ENCODE results near the gene TRIM41. TPM values are rescaled to one million over a fixed set of nuclear protein-coding genes. Genes with fewer than 3 reads are reported as not detected.

Gene TRIM41
- total RNA-seq, 2 experiments from 2014 or later, result 44.5 to 49.7 TPM

DNA sequence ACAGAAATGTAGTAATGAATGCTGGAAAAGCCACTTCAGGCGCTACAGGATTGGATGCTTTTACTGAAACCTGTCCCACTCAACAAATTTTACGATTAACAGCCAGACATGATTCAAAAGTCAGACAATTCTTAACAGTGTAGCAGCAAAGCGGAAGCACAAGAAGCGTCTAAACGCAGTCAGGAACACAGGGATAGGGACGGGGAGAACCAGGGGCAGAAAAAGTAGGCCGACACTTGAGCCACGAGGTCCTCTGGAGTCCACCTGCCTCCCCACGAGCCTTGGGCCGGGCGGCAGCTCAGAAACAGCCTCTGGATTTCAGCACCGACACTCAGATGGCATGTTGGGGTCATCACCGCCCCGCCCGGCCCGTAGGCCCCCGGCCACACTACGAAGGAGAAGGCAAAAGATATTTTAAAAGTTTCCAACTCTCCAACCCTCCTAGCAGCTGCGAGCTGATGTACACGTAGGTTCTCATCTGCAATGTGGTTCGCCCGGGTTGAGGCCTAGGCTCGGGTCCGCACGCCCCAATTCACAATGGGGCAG is 20.0 kb downstream of the TRIM41 start:
- peak overlapping the region; percentile 95 for H3K4me3 Mint-ChIP-seq
- peaks cover 39% of the 10 kb centered on the region for H3K4me1 Mint-ChIP-seq
- no peak for ATAC-seq (ENCODE audit: low read depth)
- no peak for DNase-seq
- peaks cover 44% of the 10 kb centered on the region for H3K36me3 Mint-ChIP-seq
- H3K27me3 Mint-ChIP-seq, result no peaks in the 10 kb centered on the region
- no peaks in the 10 kb centered on the region for H3K9me3 Mint-ChIP-seq
- H3K27ac Mint-ChIP-seq, result peak overlapping the region; percentile 92
- POLR2A ChIA-PET, result interaction anchor here (0.6 to 10.5 kb wide), 10 partner anchors 9 to 434 kb away, joined by 3 to 202 read pairs (median 5); partner anchors contain the start of genes TRIM41 and TRIM52

DNA sequence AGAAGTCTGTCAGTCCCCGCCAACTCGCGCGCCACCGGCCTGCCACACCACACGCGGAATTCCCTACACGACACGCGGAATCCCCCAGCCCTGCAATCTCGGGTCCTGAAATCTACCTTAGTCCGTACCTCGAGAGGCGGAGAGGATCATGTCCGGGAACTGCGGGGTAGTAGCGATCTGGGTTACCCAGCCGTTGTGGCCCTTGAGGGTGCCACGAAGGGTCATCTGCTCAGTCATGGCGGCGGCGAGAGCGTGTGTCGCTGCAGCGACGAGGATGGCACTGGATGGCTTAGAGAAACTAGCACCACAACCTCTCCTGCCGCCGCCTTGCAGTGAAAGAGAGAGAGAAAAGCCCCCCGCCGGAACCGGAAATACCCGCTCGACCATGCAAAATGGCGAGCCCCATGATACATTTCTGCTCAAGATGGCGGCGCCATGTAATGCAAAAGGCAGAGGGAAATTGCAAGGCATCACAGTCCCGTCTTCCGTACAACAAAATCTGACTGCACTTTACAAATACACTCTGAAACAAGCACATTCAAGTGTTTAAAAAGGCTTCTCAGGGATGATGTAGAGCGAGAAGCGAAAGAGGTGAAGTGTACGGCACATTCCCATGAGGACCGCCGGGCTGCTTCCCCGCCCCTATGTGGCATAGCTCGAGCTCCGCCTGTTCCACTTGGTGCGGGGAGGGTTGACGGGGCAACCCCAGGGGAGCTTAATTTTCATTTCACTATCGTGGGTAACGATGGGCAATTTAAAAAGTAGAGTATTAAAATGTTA is 20.7 kb downstream of the TRIM41 start, which contains the start of gene RACK1:
TSS of gene RACK1 (minus strand) at position 343 of the 780 bp plus-strand sequence. CDS start at position 237, 106 bp downstream.
- ATAC-seq (ENCODE audit: low read depth) (peak; percentile 68), DNase-seq (peak; percentile 84)
- H3K4me3 Mint-ChIP-seq, result peak within 1 kb of the TSS; percentile 95
- peak within 1 kb of the TSS; percentile 92 for H3K27ac Mint-ChIP-seq
- no peaks in the 10 kb centered on the region for H3K9me3 Mint-ChIP-seq
- H3K4me1 Mint-ChIP-seq, result peaks cover 39% of the 10 kb centered on the region
- POLR2A ChIA-PET, result interaction anchor here (0.5 to 10.5 kb wide), 13 partner anchors 9 to 71 kb away, joined by 3 to 202 read pairs (median 4); partner anchors contain the start of genes TRIM41, TRIM52 and TRIM7
- peaks cover 42% of the 10 kb centered on the region for H3K36me3 Mint-ChIP-seq
- H3K27me3 Mint-ChIP-seq, result no peaks in the 10 kb centered on the region

DNA sequence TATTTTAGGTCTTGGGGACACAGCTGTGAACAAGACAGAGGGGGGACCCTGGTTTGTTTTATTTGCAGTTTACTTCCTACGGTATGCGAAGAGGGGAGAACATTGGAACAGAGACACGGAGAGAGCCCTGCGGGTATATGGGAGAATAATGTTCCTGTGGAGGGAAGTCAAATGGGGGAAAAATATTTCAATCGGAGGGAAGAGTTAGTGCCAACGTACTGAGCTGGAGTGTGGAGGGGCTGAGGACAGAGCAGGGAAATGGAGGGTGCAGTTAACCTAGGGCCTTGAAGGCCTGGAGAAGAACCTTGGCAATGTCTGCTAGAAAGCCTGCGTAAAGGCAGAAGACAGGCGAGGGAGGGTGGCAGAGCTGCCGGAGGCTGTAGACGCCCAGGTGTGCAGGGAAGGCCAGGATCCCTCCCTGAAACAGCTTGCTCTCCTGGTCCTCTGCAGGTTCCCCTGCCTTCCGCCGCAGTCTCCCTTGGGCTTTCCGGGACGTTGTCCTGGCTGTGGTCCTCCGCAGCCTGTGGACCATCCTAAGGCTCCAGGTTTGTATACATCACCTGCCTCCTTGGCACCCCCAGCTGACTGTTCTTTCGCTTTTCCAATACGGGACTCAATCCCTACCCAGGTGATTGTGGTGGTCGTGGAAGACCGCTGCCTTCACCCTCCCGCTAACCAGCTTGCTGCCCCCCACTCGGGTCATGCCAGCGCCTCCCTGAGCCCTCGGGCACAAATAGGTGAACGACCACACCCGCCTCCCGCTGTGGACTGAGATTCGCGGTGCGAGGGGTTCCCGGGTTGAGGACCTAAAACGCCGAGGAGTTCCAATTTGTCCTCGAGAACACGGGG is 22.6 kb downstream of the TRIM41 start:
- no peak for DNase-seq
- peak overlapping the region; percentile 95 for H3K4me3 Mint-ChIP-seq
- no peaks in the 10 kb centered on the region for H3K9me3 Mint-ChIP-seq
- peak; percentile 1 for ATAC-seq (ENCODE audit: low read depth)
- POLR2A ChIA-PET, result interaction anchor here (1.3 to 10.5 kb wide), 4 partner anchors 14 to 56 kb away, joined by 4 to 202 read pairs (median 52); partner anchors contain the start of genes TRIM41 and TRIM52
- peaks cover 47% of the 10 kb centered on the region for H3K4me1 Mint-ChIP-seq
- H3K27me3 Mint-ChIP-seq, result no peaks in the 10 kb centered on the region
- peak overlapping the region; percentile 92 for H3K27ac Mint-ChIP-seq
- peaks cover 32% of the 10 kb centered on the region for H3K36me3 Mint-ChIP-seq

DNA sequence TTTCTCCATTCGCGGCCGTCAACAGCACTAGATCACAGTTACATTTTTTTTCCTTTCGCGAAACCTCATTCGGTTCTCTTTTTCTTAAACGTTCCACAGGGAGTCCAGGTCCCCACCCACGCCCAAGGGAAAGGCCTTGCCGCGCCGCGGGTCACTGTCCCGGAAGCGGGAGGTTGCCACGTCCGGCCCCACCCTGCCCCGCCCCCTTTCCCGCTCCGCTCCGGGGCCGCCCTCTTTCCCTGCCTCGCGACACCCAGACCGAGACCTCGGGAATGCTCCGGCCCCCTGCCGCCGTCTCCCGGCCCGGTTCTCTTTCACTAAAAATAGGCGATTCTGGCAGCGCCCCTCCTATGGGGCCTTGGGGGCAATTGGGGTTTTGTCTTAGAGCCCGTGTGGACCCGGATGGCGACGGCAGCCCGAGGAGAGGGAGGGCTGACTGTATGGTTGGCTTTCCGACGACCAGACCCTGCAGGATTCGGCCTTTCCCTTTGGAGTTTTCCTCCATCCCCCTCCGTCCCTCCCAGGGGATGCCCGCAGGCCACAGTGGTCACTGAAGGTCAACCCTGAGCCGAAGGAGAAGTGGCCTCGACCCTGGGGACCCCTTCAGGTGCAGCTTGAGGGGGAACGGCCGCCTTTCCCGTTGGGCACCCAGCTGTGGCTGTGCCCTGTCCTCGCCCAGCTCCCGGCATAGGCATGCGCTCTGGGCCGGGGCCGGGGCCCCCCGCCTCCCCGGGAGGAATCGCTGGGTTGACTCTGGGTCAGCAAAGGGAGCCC is 23.4 kb downstream of the TRIM41 start:
- H3K27me3 Mint-ChIP-seq, result no peaks in the 10 kb centered on the region
- H3K4me1 Mint-ChIP-seq, result peaks cover 46% of the 10 kb centered on the region
- no peaks in the 10 kb centered on the region for H3K9me3 Mint-ChIP-seq
- peak overlapping the region; percentile 95 for H3K4me3 Mint-ChIP-seq
- DNase-seq (peak; percentile 85), ATAC-seq (ENCODE audit: low read depth) (peak; percentile 34)
- POLR2A ChIA-PET, result interaction anchor here (1.6 to 10.5 kb wide), 3 partner anchors 13 to 56 kb away, joined by 7 to 202 read pairs (median 98); partner anchors contain the start of genes TRIM41 and TRIM52
- H3K27ac Mint-ChIP-seq, result peak overlapping the region; percentile 92
- H3K36me3 Mint-ChIP-seq, result peaks cover 26% of the 10 kb centered on the region

DNA sequence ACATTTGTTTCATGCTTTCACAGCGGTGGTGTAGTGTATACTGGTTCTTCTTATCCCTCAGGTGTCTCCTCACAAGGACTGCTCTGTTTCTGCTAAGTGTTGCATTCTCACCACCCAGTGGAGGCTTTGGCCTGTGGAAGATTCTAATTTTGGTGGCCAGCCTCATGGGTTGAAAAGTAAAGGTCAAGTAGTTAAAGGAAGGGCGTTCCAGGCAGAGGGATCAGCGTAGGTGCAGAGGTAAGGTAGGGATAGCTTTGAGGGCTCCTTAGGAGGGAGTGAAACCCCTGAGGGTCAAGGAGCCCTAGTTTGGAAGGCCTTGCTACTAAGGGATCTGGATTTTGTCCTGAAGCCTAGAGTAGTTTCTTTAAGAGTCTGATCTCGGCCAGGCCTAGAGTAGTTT is 25.2 kb downstream of the TRIM41 start:
- H3K4me1 Mint-ChIP-seq, result peaks cover 39% of the 10 kb centered on the region
- POLR2A ChIA-PET, result interaction anchor here (8.3 to 10.5 kb wide), 2 partner anchors 11 to 24 kb away, joined by 98 to 202 read pairs; partner anchors contain the start of genes TRIM41 and TRIM52
- peak overlapping the region; percentile 85 for H3K27ac Mint-ChIP-seq
- DNase-seq, result no peak
- ATAC-seq (ENCODE audit: low read depth), result no peak
- H3K9me3 Mint-ChIP-seq, result no peaks in the 10 kb centered on the region
- peak overlapping the region; percentile 95 for H3K4me3 Mint-ChIP-seq
- H3K27me3 Mint-ChIP-seq, result no peaks in the 10 kb centered on the region
- peaks cover 10% of the 10 kb centered on the region for H3K36me3 Mint-ChIP-seq

DNA sequence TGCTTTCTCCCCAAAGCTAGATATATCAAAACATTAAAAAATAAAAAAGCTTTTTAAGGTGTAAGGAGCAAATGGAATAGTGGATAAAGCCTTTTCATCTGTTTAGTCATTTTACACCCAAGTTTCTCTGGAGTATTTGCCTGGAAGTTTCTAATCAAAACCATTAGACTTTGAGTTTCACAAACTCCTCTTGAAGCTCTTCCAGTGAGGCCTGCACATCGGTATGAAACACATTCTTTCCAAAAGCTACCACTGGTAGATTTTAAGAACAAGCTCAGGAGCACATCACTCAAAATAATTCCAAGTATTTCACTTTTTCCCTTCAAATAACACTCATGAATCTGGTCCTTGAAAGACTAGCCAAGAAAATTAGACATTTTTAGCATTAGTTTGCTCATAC is 32.2 kb downstream of the TRIM41 start:
- Mint-ChIP-seq H3K36me3 (peaks cover 27% of the 10 kb centered on the region), H3K4me1 (peaks cover 55% of the 10 kb centered on the region), H3K27ac (no peak overlapping the region), H3K27me3 (no peaks in the 10 kb centered on the region), H3K4me3 (no peak overlapping the region), H3K9me3 (no peaks in the 10 kb centered on the region)
- DNase-seq (no peak), ATAC-seq (ENCODE audit: low read depth) (no peak)
- POLR2A ChIA-PET, result no interaction called here

DNA sequence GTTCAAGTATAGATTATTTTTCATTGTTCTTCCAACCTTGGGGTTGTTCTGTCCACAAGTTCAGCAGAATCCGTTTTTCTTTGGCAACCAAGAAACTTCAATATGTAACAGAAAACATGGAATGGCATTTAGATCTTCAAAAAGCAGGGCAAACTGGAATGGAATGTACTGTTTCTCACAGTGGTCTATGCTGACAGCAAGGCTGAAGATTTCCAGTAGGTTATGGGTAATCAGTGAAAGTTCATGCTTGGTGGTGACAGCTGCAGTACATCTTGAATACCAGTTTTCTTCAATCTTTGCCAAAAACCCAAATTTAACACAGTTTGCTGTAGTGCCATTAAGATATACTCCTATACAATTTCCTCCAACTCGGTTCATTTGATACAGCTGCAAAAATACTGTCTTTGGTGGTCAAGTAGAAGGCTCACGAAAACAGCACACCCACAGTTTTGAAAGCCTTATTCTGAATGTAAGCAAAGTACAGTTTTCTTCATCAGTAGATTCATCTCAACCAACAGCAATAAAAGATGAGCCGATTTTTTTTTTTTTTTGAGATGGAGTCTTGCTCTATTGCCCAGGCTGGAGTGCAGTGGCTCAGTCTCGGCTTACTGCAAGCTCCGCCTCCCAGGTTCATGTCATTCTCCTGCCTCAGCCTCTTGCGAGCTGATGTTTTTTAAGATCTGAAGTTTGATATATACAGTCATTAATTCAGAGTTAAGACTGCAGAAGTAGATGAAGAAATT is 32.9 kb downstream of the TRIM41 start:
- Mint-ChIP-seq H3K27me3 (no peaks in the 10 kb centered on the region), H3K27ac (no peak overlapping the region), H3K4me1 (peaks cover 53% of the 10 kb centered on the region), H3K9me3 (no peaks in the 10 kb centered on the region), H3K4me3 (no peak overlapping the region), H3K36me3 (peaks cover 30% of the 10 kb centered on the region)
- POLR2A ChIA-PET, result interaction anchor here (1.5 to 6.4 kb wide), 2 partner anchors 8 to 21 kb away, joined by 6 to 202 read pairs; partner anchors contain the start of gene RACK1
- ATAC-seq (ENCODE audit: low read depth) (no peak), DNase-seq (no peak)

DNA sequence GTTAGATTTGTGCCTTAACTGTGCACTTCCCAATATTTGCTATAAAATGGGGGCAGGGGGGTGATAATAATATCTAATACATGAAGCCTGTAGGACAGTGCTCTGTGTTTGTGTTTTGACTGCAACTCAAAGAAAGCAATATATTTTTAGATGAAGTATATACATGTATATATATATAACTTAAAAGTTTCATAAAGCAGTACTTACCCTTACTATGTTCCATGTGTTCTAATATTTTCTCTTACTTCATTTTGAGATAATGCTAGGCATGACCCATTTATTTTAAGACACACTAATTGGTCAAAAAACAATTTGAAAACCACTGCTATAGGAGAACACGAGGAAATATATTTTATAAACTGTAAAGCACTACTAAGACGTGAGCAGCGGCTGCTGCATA is 35.5 kb downstream of the TRIM41 start:
- peaks cover 46% of the 10 kb centered on the region for H3K4me1 Mint-ChIP-seq
- POLR2A ChIA-PET, result interaction anchor here (4.0 to 6.4 kb wide), 4 partner anchors 11 to 69 kb away, joined by 17 to 202 read pairs (median 76); partner anchors contain the start of genes RACK1 and TRIM41
- H3K27ac Mint-ChIP-seq, result no peak overlapping the region
- H3K4me3 Mint-ChIP-seq, result peak overlapping the region; percentile 97
- no peaks in the 10 kb centered on the region for H3K27me3 Mint-ChIP-seq
- no peaks in the 10 kb centered on the region for H3K9me3 Mint-ChIP-seq
- peaks cover 28% of the 10 kb centered on the region for H3K36me3 Mint-ChIP-seq
- no peak for ATAC-seq (ENCODE audit: low read depth)
- DNase-seq, result no peak

DNA sequence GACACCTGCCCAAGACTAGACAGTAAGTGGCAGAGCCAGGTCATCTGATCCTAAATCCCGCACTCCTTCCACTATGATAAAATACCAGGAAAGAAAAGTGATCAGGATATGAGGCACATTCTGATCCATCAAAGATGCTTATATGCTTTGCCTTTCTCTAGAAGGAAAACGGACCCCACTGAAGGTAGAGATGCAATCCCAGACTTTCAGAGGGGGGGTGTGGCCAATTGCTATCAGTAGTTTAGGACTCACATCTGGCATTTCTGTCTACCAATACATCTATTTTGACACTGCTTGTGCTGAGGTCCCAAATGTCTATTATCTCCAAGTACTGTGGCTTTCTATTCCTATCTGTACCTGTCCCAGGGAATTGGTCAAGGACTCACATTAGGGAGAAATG is 36.2 kb downstream of the TRIM41 start:
- H3K4me1 Mint-ChIP-seq, result peaks cover 44% of the 10 kb centered on the region
- ATAC-seq (ENCODE audit: low read depth) (no peak), DNase-seq (no peak)
- peak overlapping the region; percentile 97 for H3K4me3 Mint-ChIP-seq
- H3K27me3 Mint-ChIP-seq, result no peaks in the 10 kb centered on the region
- H3K9me3 Mint-ChIP-seq, result no peaks in the 10 kb centered on the region
- peaks cover 29% of the 10 kb centered on the region for H3K36me3 Mint-ChIP-seq
- H3K27ac Mint-ChIP-seq, result no peak overlapping the region
- POLR2A ChIA-PET, result interaction anchor here (1.3 to 6.4 kb wide), 6 partner anchors 12 to 75 kb away, joined by 3 to 202 read pairs (median 54); partner anchors contain the start of genes RACK1, TRIM41 and TRIM7

DNA sequence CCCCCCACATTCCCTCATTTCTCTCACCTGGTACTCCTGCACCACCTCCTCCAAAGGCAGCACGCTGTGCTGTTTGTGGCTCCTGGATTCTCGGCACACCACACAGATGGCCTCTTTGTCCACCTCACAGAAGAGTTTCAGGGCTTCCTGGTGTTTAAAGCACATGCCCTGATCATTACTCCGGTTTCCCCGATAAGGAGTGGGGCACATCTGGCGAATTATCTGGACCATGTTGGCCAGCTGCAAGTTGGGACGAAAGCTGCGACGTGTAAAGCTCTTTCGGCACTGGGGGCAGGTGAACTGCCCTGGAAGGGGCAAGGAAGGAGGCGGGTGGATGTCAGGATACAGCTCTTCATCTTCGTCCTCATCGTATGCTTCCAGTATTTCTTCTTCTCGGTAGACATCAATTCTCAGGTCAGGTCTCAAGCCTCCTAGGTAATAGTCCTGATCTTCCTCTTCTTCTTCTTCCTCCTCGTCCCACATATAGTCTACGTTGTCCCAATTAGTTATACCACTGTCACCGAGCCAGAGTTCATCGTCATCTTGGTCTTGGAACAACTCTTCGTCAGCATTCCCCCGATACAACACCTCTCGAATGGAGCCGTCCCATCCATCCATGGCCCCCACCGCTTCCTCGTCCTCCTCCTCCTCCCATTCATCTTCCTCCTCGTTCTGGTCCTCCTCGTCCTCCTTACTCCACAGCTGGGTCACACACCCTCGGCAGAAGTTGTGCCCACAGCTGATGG is 37.1 kb downstream of the TRIM41 start:
- peaks cover 39% of the 10 kb centered on the region for H3K4me1 Mint-ChIP-seq
- peak overlapping the region; percentile 92 for H3K27ac Mint-ChIP-seq
- no peaks in the 10 kb centered on the region for H3K27me3 Mint-ChIP-seq
- no peak for DNase-seq
- no peak for ATAC-seq (ENCODE audit: low read depth)
- POLR2A ChIA-PET, result interaction anchor here (0.9 to 6.4 kb wide), 14 partner anchors 13 to 430 kb away, joined by 3 to 202 read pairs (median 7); partner anchors contain the start of genes RACK1, TRIM41 and TRIM7
- H3K36me3 Mint-ChIP-seq, result peaks cover 25% of the 10 kb centered on the region
- H3K9me3 Mint-ChIP-seq, result no peaks in the 10 kb centered on the region
- H3K4me3 Mint-ChIP-seq, result peak overlapping the region; percentile 97
